Measurements from ENCODE around the gene DEPDC7.
"Not testable (repeated sequence)": the region's sequence is repeated elsewhere in the genome, so short reads cannot be mapped to it uniquely, and the experiment has no call there.

The DEPDC7 gene
- long read RNA-seq, transcript DEPDC7-201 (9 exons, 1,755 nt), result major isoform, 16 of 18 reads
- long read RNA-seq, partial matches to known transcripts, result 1 of 18 reads
- long read RNA-seq, other reads (novel, unspliced or antisense), result 0 of 18 reads

- H3K27ac ChIP-seq (replicated peaks), result no peak within 1 kb of the TSS
- TF ChIP-seq POLR2AphosphoS5 (IDR thresholded peaks at IDR 0.05; ENCODE audit: low read depth) (peak; percentile 37; the same call in 1 of the 2 replicates), GABPA (IDR thresholded peaks at IDR 0.05; ENCODE audit: low read depth) (no peak)
- H3K27me3 ChIP-seq (ENCODE audit: insufficient read depth, poor library complexity, severe bottlenecking), result no peaks in the 10 kb centered on the region
- peak within 1 kb of the TSS; percentile 55 for H3K4me3 ChIP-seq (replicated peaks; ENCODE audit: insufficient read depth, low read length)
- peak; percentile 67 to 89 for DNase-seq (ENCODE audit: low read depth in 1 of 2, low spot score in 1 of 2)
Observed at GRCh38 chr11:33015621-33016551, at the start of gene DEPDC7. Gene DEPDC7 (plus strand): TSS chr11:33015878. CDS start chr11:33015956, 78 bp downstream.

GRCh38 chr11:32968541-32968940 lies 47.1 kb upstream of the DEPDC7 start:
- H3K27ac ChIP-seq (replicated peaks), result no peak overlapping the region
- H3K4me3 ChIP-seq (replicated peaks; ENCODE audit: insufficient read depth, low read length), result no peak overlapping the region
- no peak for DNase-seq (ENCODE audit: low read depth in 1 of 2, low spot score in 1 of 2)
- no peak for TF ChIP-seq POLR2AphosphoS5 (IDR thresholded peaks at IDR 0.05; ENCODE audit: low read depth)
- no peak for TF ChIP-seq SPI1 (IDR thresholded peaks at IDR 0.05; ENCODE audit: borderline replicate concordance, low read depth)
- no peak for TF ChIP-seq CTCF (IDR thresholded peaks at IDR 0.05; ENCODE audit: insufficient read depth, low read length)
- TF ChIP-seq GABPA (IDR thresholded peaks at IDR 0.05; ENCODE audit: low read depth), result no peak
- no peak for TF ChIP-seq REST (IDR thresholded peaks at IDR 0.05; ENCODE audit: insufficient replicate concordance, low read depth)
- no peaks in the 10 kb centered on the region for H3K27me3 ChIP-seq (ENCODE audit: insufficient read depth, poor library complexity, severe bottlenecking)

GRCh38 chr11:32972233-32972632 lies 43.4 kb upstream of the DEPDC7 start:
- not testable (repeated sequence) for H3K4me3 ChIP-seq (replicated peaks; ENCODE audit: insufficient read depth, low read length); H3K27ac ChIP-seq (replicated peaks); H3K27me3 ChIP-seq (ENCODE audit: insufficient read depth, poor library complexity, severe bottlenecking); DNase-seq (ENCODE audit: low read depth in 1 of 2, low spot score in 1 of 2)

GRCh38 chr11:32972781-32973180 lies 42.9 kb upstream of the DEPDC7 start:
- TF ChIP-seq POLR2AphosphoS5 (IDR thresholded peaks at IDR 0.05; ENCODE audit: low read depth) (no peak), REST (IDR thresholded peaks at IDR 0.05; ENCODE audit: insufficient replicate concordance, low read depth) (no peak), CTCF (IDR thresholded peaks at IDR 0.05; ENCODE audit: insufficient read depth, low read length) (no peak), SPI1 (IDR thresholded peaks at IDR 0.05; ENCODE audit: borderline replicate concordance, low read depth) (no peak), GABPA (IDR thresholded peaks at IDR 0.05; ENCODE audit: low read depth) (no peak)

More at GRCh38 chr11:32972781-32973180, 42.9 kb upstream of the DEPDC7 start:
- H3K4me3 ChIP-seq (replicated peaks; ENCODE audit: insufficient read depth, low read length), result no peak overlapping the region
- no peak for DNase-seq (ENCODE audit: low read depth in 1 of 2, low spot score in 1 of 2)
- no peak overlapping the region for H3K27ac ChIP-seq (replicated peaks)
- no peaks in the 10 kb centered on the region for H3K27me3 ChIP-seq (ENCODE audit: insufficient read depth, poor library complexity, severe bottlenecking)
